ENCODE results near the gene KCNQ1. TPM values are rescaled to one million over a fixed set of nuclear protein-coding genes. Genes with fewer than 3 reads are reported as not detected.

The KCNQ1 gene
- total RNA-seq, 1 experiment from 2014 or later, result 2.3 TPM

DNA sequence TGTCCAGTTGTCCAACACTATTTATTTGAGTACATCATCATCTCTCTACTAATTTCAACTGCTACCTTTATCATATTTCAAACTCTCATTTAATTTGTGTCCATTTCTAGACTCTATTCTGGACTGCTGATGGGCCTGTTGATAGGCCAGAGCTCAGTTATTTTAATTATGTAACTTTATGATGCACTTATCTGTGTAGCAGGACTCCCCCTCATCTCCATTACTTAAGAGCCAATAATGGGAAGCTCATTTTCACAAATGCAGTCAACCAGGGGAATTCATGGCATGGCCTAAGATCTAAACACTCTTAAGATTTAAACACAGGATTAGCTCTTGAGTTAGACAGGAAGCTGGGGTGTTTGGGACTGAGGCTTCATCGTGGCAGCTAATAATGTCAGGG, 233.6 kb downstream of the KCNQ1 start:
- Histone ChIP-seq H4K5ac (ENCODE audit: insufficient read length, low read depth, low read length) (no peak overlapping the region), H3K18ac (ENCODE audit: insufficient read length, low read depth, low read length) (no peak overlapping the region), H3K9ac (ENCODE audit: extremely low read depth, insufficient read length, low read length) (no peak overlapping the region), H3K56ac (ENCODE audit: insufficient read length, low read depth, low read length) (no peak overlapping the region), H3K23me2 (ENCODE audit: insufficient read length, low read depth, low read length, poor library complexity, severe bottlenecking) (no peaks in the 10 kb centered on the region), H4K8ac (replicated peaks; ENCODE audit: insufficient read length, low read depth, low read length) (no peak overlapping the region), H4K91ac (ENCODE audit: insufficient read length, low read depth, low read length) (no peak overlapping the region), H3T11ph (ENCODE audit: low read length) (no peak overlapping the region), H3K79me1 (ENCODE audit: insufficient read depth, low read depth, low read length, poor library complexity, severe bottlenecking) (no peaks in the 10 kb centered on the region), H2AK5ac (ENCODE audit: insufficient read length, low read length) (no peak overlapping the region), H2BK20ac (ENCODE audit: low read depth, low read length, poor library complexity, severe bottlenecking) (no peak overlapping the region), H2BK15ac (ENCODE audit: low read depth, low read length) (no peak overlapping the region), H3K27ac (ENCODE audit: insufficient read length, low read depth, low read length) (no peak overlapping the region), H3K14ac (ENCODE audit: insufficient read depth, low read length) (no peak overlapping the region), H3K27me3 (ENCODE audit: insufficient read depth, low read length) (no peaks in the 10 kb centered on the region), H3K4me1 (ENCODE audit: insufficient read depth, low read length) (peaks cover 5% of the 10 kb centered on the region; the same call in 1 of the 2 replicates), H3K4me2 (ENCODE audit: insufficient read depth, insufficient read length, low read length) (no peak overlapping the region), H3K23ac (ENCODE audit: insufficient read length, low read depth, low read length) (no peak overlapping the region), H4K20me1 (ENCODE audit: control insufficient read depth, insufficient read depth, insufficient read length) (no peaks in the 10 kb centered on the region), H3K79me2 (ENCODE audit: insufficient read depth, low read length) (no peaks in the 10 kb centered on the region; the same call in 1 of the 2 replicates), H2BK120ac (ENCODE audit: low read depth, low read length, poor library complexity, severe bottlenecking) (no peak overlapping the region), H3K9me3 (ENCODE audit: control insufficient read depth, low read depth, low read length) (no peaks in the 10 kb centered on the region), H2AFZ (ENCODE audit: low read length) (no peak overlapping the region), H2BK12ac (ENCODE audit: insufficient read length, low read depth, low read length) (no peak overlapping the region), H3K4ac (ENCODE audit: low read depth, low read length) (no peak overlapping the region), H2BK5ac (ENCODE audit: insufficient read length, low read length) (no peak overlapping the region)
- TF ChIP-seq, protein P1, sequence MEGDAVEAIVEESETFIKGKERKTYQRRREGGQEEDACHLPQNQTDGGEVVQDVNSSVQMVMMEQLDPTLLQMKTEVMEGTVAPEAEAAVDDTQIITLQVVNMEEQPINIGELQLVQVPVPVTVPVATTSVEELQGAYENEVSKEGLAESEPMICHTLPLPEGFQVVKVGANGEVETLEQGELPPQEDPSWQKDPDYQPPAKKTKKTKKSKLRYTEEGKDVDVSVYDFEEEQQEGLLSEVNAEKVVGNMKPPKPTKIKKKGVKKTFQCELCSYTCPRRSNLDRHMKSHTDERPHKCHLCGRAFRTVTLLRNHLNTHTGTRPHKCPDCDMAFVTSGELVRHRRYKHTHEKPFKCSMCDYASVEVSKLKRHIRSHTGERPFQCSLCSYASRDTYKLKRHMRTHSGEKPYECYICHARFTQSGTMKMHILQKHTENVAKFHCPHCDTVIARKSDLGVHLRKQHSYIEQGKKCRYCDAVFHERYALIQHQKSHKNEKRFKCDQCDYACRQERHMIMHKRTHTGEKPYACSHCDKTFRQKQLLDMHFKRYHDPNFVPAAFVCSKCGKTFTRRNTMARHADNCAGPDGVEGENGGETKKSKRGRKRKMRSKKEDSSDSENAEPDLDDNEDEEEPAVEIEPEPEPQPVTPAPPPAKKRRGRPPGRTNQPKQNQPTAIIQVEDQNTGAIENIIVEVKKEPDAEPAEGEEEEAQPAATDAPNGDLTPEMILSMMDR (conservative IDR thresholded peaks at IDR 0.05), result no peak
- H3K27ac Mint-ChIP-seq, result no peak overlapping the region
- peaks cover 8% of the 10 kb centered on the region for H3K27me3 Mint-ChIP-seq (ENCODE audit: low read depth)
- DNase-seq, result no peak
- H3K9me3 Mint-ChIP-seq, result no peaks in the 10 kb centered on the region
- peaks cover 0 to 2% (median 0%) of the 10 kb centered on the region in 3 experiments; a peak in 1 of 7 replicates for H3K36me3 Mint-ChIP-seq (ENCODE audit: insufficient read depth in 1 of 3, low read depth in 3 of 3)
- peaks cover 21 to 44% of the 10 kb centered on the region in 2 experiments for H3K4me1 Mint-ChIP-seq
- H3K4me3 Mint-ChIP-seq, result no peak overlapping the region
- WGBS (ENCODE audit: extremely low coverage, insufficient read length, low lambda C conversion rate), result no CpG with 5 or more reads among the region's 1 CpG

Data from H9 (cell line).